GM12878 (cell line): ENCODE data around the gene PHC2. TPM values are rescaled to one million over a fixed set of nuclear protein-coding genes. Genes with fewer than 3 reads are reported as not detected.

Experiments used
- ATF3 ChIP-seq: IDR thresholded peaks from 2 replicates; pipeline ENCODE4 v1.6.1; 2011; ENCODE audit warnings: low read depth, mild to moderate bottlenecking, low read length, moderate library complexity, borderline replicate concordance; ENCODE audit errors: extremely low read depth
- BCLAF1 ChIP-seq: fragments of 450-650 bp; IDR thresholded peaks from 2 replicates; pipeline ENCODE4 v1.6.1; 2017; ENCODE audit warnings: antibody characterized with exemption, mild to moderate bottlenecking, moderate library complexity
- FOXM1 ChIP-seq: IDR thresholded peaks from 2 replicates; pipeline ENCODE4 v1.6.1; 2012; ENCODE audit warnings: low read depth, mild to moderate bottlenecking, inconsistent platforms, low read length, moderate library complexity
- MXI1 ChIP-seq: fragments of 150-350 bp; IDR thresholded peaks from 2 replicates; pipeline ENCODE4 v1.6.1; 2011; ENCODE audit warnings: low read depth, mild to moderate bottlenecking, inconsistent platforms, low read length, improper control_type of control experiment
- POLR2AphosphoS5 ChIP-seq: IDR thresholded peaks from 2 replicates; pipeline ENCODE4 v1.6.1; 2011; ENCODE audit warnings: mild to moderate bottlenecking, low read length, inconsistent platforms
- STAT1 ChIP-seq: fragments of 450-650 bp; conservative IDR thresholded peaks from 2 replicates; pipeline ENCODE4 v1.6.1; 2014; ENCODE audit warnings: antibody characterized with exemption, mild to moderate bottlenecking
- SUPT20H ChIP-seq: IDR thresholded peaks from 2 replicates; pipeline ENCODE4 v1.6.1; 2011; ENCODE audit warnings: low read depth, mild to moderate bottlenecking, low read length, moderate library complexity, borderline replicate concordance; ENCODE audit not compliant: control insufficient read depth
- ZNF274 ChIP-seq: IDR thresholded peaks from one replicate; pipeline ENCODE4 v1.8.0; 2011; ENCODE audit not compliant: insufficient read length, insufficient read depth
- polyA plus RNA-seq, 11 experiments: library from polyadenylated mRNA; depleted of rRNA in 4 of 11; unstranded in 6 of 11; stranded (reverse) in 5 of 11; fragments of >200 nt; fragmentation: Nextera tagmentation in 4 of 11; fragmentation: Illumina TruSeq in 1 of 11; extraction: Ambion mirVana in 4 of 11; extraction: Trizol in 1 of 11; gene quantifications; 1 replicate in 1 of 11; 2 replicates in 10 of 11; pipeline versions ENCODE4 v1.2.1 to v1.2.3, GENCODE V29; 2011 to 2016; ENCODE audit warnings: inconsistent platforms in 2 of 11, missing spikeins in 2 of 11, low read depth in 1 of 11
- total RNA-seq, 4 experiments: library from RNA; depleted of rRNA in 3 of 4; stranded (reverse); fragments of >200 nt in 3 of 4; fragmentation: Illumina TruSeq in 1 of 4; extraction: Trizol in 1 of 4; gene quantifications; 2 replicates each; pipeline versions ENCODE4 v1.2.1 to v1.2.3, GENCODE V29; 2013 to 2021
- TF ChIP-seq, protein P1 (sequence below): fragments of 450-650 bp; IDR thresholded peaks from 2 replicates; pipeline ENCODE4 v1.6.1; 2017; ENCODE audit warnings: mild to moderate bottlenecking
- TF ChIP-seq, protein P2 (sequence below): fragments of 450-650 bp; IDR thresholded peaks from 2 replicates; pipeline ENCODE4 v1.6.1; 2017; ENCODE audit warnings: mild to moderate bottlenecking, moderate library complexity
- TF ChIP-seq, protein P3 (sequence below): fragments of 450-650 bp; IDR thresholded peaks from 2 replicates; pipeline ENCODE4 v1.6.1; 2016; ENCODE audit warnings: mild to moderate bottlenecking
- TF ChIP-seq, protein P4 (sequence below): fragments of 450-650 bp; formaldehyde crosslinking; IDR thresholded peaks from 2 replicates; pipeline ENCODE4 v1.4.0; 2020; ENCODE audit warnings: mild to moderate bottlenecking, moderate library complexity

Gene PHC2
- total and polyA plus RNA-seq, 10 of the 15 experiments (the other 5 are each of a cell fraction or from before 2014, with no cell fraction given) = 2.0 to 35.9 (median 16.4) TPM

- TF ChIP-seq BCLAF1 (no peak), ZNF274 (no peak), FOXM1 (no peak), MXI1 (no peak), STAT1 (no peak), POLR2AphosphoS5 (no peak), SUPT20H (no peak), ATF3 (peak; percentile 70; the same call in 1 of the 2 replicates)
- TF ChIP-seq, protein P1, sequence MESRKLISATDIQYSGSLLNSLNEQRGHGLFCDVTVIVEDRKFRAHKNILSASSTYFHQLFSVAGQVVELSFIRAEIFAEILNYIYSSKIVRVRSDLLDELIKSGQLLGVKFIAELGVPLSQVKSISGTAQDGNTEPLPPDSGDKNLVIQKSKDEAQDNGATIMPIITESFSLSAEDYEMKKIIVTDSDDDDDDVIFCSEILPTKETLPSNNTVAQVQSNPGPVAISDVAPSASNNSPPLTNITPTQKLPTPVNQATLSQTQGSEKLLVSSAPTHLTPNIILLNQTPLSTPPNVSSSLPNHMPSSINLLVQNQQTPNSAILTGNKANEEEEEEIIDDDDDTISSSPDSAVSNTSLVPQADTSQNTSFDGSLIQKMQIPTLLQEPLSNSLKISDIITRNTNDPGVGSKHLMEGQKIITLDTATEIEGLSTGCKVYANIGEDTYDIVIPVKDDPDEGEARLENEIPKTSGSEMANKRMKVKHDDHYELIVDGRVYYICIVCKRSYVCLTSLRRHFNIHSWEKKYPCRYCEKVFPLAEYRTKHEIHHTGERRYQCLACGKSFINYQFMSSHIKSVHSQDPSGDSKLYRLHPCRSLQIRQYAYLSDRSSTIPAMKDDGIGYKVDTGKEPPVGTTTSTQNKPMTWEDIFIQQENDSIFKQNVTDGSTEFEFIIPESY = no peak
- TF ChIP-seq, protein P2, sequence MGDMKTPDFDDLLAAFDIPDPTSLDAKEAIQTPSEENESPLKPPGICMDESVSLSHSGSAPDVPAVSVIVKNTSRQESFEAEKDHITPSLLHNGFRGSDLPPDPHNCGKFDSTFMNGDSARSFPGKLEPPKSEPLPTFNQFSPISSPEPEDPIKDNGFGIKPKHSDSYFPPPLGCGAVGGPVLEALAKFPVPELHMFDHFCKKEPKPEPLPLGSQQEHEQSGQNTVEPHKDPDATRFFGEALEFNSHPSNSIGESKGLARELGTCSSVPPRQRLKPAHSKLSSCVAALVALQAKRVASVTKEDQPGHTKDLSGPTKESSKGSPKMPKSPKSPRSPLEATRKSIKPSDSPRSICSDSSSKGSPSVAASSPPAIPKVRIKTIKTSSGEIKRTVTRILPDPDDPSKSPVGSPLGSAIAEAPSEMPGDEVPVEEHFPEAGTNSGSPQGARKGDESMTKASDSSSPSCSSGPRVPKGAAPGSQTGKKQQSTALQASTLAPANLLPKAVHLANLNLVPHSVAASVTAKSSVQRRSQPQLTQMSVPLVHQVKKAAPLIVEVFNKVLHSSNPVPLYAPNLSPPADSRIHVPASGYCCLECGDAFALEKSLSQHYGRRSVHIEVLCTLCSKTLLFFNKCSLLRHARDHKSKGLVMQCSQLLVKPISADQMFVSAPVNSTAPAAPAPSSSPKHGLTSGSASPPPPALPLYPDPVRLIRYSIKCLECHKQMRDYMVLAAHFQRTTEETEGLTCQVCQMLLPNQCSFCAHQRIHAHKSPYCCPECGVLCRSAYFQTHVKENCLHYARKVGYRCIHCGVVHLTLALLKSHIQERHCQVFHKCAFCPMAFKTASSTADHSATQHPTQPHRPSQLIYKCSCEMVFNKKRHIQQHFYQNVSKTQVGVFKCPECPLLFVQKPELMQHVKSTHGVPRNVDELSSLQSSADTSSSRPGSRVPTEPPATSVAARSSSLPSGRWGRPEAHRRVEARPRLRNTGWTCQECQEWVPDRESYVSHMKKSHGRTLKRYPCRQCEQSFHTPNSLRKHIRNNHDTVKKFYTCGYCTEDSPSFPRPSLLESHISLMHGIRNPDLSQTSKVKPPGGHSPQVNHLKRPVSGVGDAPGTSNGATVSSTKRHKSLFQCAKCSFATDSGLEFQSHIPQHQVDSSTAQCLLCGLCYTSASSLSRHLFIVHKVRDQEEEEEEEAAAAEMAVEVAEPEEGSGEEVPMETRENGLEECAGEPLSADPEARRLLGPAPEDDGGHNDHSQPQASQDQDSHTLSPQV = no peak
- TF ChIP-seq, protein P3, sequence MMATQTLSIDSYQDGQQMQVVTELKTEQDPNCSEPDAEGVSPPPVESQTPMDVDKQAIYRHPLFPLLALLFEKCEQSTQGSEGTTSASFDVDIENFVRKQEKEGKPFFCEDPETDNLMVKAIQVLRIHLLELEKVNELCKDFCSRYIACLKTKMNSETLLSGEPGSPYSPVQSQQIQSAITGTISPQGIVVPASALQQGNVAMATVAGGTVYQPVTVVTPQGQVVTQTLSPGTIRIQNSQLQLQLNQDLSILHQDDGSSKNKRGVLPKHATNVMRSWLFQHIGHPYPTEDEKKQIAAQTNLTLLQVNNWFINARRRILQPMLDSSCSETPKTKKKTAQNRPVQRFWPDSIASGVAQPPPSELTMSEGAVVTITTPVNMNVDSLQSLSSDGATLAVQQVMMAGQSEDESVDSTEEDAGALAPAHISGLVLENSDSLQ = no peak
- TF ChIP-seq, protein P4, sequence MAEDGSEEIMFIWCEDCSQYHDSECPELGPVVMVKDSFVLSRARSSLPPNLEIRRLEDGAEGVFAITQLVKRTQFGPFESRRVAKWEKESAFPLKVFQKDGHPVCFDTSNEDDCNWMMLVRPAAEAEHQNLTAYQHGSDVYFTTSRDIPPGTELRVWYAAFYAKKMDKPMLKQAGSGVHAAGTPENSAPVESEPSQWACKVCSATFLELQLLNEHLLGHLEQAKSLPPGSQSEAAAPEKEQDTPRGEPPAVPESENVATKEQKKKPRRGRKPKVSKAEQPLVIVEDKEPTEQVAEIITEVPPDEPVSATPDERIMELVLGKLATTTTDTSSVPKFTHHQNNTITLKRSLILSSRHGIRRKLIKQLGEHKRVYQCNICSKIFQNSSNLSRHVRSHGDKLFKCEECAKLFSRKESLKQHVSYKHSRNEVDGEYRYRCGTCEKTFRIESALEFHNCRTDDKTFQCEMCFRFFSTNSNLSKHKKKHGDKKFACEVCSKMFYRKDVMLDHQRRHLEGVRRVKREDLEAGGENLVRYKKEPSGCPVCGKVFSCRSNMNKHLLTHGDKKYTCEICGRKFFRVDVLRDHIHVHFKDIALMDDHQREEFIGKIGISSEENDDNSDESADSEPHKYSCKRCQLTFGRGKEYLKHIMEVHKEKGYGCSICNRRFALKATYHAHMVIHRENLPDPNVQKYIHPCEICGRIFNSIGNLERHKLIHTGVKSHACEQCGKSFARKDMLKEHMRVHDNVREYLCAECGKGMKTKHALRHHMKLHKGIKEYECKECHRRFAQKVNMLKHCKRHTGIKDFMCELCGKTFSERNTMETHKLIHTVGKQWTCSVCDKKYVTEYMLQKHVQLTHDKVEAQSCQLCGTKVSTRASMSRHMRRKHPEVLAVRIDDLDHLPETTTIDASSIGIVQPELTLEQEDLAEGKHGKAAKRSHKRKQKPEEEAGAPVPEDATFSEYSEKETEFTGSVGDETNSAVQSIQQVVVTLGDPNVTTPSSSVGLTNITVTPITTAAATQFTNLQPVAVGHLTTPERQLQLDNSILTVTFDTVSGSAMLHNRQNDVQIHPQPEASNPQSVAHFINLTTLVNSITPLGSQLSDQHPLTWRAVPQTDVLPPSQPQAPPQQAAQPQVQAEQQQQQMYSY (CRISPR knock-in tag) = no peak
These were observed at the start of gene PHC2 (continued) for GRCh38 chr1:33430692-33431593.
